Vagina (tissue), 2 donors: ENCODE data around the gene NFIA.

ENCODE experiments used
- CTCF ChIP-seq, 3 experiments: fragments of 450-650 bp in 2 of 3; fragments of 200-600 bp in 1 of 3; sonication (generic) in 1 of 3; IDR thresholded peaks; one replicate each; pipeline ENCODE4 v1.5.1; 2017 to 2019; ENCODE audit warnings: antibody characterized with exemption in 3 of 3, mild to moderate bottlenecking in 2 of 3, moderate library complexity in 2 of 3
- POLR2A ChIP-seq, 2 donors: fragments of 450-650 bp; IDR thresholded peaks; one replicate each; pipeline ENCODE4 v1.6.1; 2017; ENCODE audit warnings: antibody characterized with exemption in 2 of 2, mild to moderate bottlenecking in 2 of 2, moderate library complexity in 2 of 2
- POLR2AphosphoS5 ChIP-seq, 2 donors: sonication (generic); formaldehyde crosslinking; IDR thresholded peaks; one replicate each; pipeline ENCODE4 v1.9.0; 2017; ENCODE audit warnings: antibody characterized with exemption in 2 of 2, mild to moderate bottlenecking in 2 of 2, low read depth in 1 of 2; ENCODE audit not compliant: insufficient read depth in 1 of 2

- TF ChIP-seq POLR2AphosphoS5 (IDR thresholded peaks at IDR 0.05; ENCODE audit: insufficient read depth in 1 of 2, low read depth in 1 of 2) (no peak), POLR2A (IDR thresholded peaks at IDR 0.05) (no peak), CTCF (IDR thresholded peaks at IDR 0.05) (no peak)
These were observed 423.9 kb downstream of the NFIA start for GRCh38 chr1:61506236-61506635.
